HCT116 (cell line): ENCODE results near the gene RAB30.

Experiments
- POLR2A ChIP-seq: IDR thresholded peaks from 2 replicates; pipeline ENCODE4 v1.7.0; 2011; ENCODE audit warnings: borderline replicate concordance; ENCODE audit not compliant: insufficient read depth, insufficient read length; ENCODE audit errors: extremely low read depth
- POLR2AphosphoS5 ChIP-seq: IDR thresholded peaks from 2 replicates; pipeline ENCODE4 v1.6.1; 2011; ENCODE audit warnings: mild to moderate bottlenecking, low read depth, low read length, moderate library complexity
- SP1 ChIP-seq: IDR thresholded peaks from 2 replicates; pipeline ENCODE4 v1.6.1; 2012; ENCODE audit warnings: low read depth
- SRF ChIP-seq: IDR thresholded peaks from 2 replicates; pipeline ENCODE4 v1.6.1; 2012; ENCODE audit warnings: low read depth
- TCF7L2 ChIP-seq: IDR thresholded peaks from 2 replicates; pipeline ENCODE4 v1.7.0; 2011; ENCODE audit warnings: borderline replicate concordance, inconsistent platforms; ENCODE audit not compliant: insufficient read depth, insufficient read length; ENCODE audit errors: extremely low read depth
- TF ChIP-seq, protein P1 (sequence below), 3 experiments: fragments of 200-600 bp in 1 of 3; sonication (generic) in 1 of 3; IDR thresholded peaks in 2 of 3; conservative IDR thresholded peaks in 1 of 3; 2 replicates each; pipeline ENCODE4 v1.5.1; 2012 to 2017; ENCODE audit warnings: low read depth in 2 of 3, low read length in 2 of 3, antibody characterized with exemption in 1 of 3, borderline replicate concordance in 1 of 3, control low read depth in 1 of 3, mild to moderate bottlenecking in 1 of 3, mixed read lengths in 1 of 3, mixed run types in 1 of 3, moderate library complexity in 1 of 3; ENCODE audit not compliant: insufficient read depth in 1 of 3

DNA sequence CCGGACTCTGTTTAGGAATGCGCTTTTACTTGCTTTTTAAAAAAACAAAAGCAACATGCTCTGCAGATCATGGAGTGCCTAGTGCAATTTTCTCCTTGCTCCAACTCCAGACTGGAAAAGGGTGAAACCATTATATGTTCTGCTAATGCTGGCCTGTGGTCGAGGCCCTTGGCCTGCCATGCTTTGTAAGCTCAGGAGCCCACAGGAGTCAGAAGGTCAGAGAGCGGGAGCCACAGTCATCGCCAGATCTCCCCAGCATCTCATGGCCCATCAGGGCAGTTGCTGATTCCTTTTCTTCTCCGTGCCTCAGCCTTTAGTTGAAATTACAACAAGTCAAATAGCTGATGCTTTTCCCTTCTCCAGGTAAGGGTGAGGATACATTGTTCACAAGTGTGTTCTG, 89.8 kb downstream of the RAB30 start:
- TF ChIP-seq TCF7L2 (no peak), POLR2A (no peak), SP1 (no peak), POLR2AphosphoS5 (no peak), SRF (no peak)
- TF ChIP-seq, protein P1, sequence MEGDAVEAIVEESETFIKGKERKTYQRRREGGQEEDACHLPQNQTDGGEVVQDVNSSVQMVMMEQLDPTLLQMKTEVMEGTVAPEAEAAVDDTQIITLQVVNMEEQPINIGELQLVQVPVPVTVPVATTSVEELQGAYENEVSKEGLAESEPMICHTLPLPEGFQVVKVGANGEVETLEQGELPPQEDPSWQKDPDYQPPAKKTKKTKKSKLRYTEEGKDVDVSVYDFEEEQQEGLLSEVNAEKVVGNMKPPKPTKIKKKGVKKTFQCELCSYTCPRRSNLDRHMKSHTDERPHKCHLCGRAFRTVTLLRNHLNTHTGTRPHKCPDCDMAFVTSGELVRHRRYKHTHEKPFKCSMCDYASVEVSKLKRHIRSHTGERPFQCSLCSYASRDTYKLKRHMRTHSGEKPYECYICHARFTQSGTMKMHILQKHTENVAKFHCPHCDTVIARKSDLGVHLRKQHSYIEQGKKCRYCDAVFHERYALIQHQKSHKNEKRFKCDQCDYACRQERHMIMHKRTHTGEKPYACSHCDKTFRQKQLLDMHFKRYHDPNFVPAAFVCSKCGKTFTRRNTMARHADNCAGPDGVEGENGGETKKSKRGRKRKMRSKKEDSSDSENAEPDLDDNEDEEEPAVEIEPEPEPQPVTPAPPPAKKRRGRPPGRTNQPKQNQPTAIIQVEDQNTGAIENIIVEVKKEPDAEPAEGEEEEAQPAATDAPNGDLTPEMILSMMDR (IDR thresholded peaks at IDR 0.05 in 2 of 3, conservative IDR thresholded peaks at IDR 0.05 in 1 of 3; ENCODE audit: borderline replicate concordance in 1 of 3, insufficient read depth in 1 of 3, low read depth in 2 of 3, low read length in 2 of 3) = no peak
